Measurements from ENCODE around the gene RNF14. TPM values are rescaled to one million over a fixed set of nuclear protein-coding genes. Genes with fewer than 3 reads are reported as not detected.
A peak's percentile ranks its signal among the peaks of the same experiment; 100 is the strongest.

Gene RNF14
- total RNA-seq, 1 experiment from 2014 or later, result 20.5 TPM

DNA sequence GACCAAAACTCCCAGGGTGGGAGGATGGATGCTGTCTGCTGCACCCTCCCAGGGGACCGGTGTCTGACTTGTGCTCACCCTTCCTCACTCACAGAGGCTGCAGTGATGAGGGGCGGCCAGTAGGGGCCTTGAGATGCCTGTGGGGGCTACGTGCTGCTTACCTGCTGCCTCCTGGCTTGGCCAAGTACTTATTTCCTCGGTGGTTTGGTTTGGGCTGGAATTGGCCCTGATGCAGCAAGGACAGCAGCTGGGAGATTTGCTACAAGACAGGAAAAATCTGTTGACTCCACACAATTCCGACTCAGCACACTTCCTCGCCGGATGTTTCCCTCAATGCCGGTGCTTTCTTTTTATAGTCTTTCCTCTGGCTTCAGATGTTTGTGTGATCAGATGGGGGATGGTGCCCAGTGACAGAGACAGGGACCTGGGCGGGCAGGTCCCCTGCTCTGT, 17.5 kb upstream of the RNF14 start:
- Mint-ChIP-seq H3K4me3 (no peak overlapping the region), H3K27me3 (ENCODE audit: low read depth) (no peaks in the 10 kb centered on the region), H3K36me3 (no peaks in the 10 kb centered on the region), H3K9me3 (no peaks in the 10 kb centered on the region), H3K4me1 (peaks cover 12% of the 10 kb centered on the region), H3K27ac (no peak overlapping the region)
- ATAC-seq (peak; percentile 97), DNase-seq (ENCODE audit: low spot score) (peak; percentile 78)
- POLR2A ChIA-PET, result interaction anchor here (0.5 kb wide), 1 partner anchor 126 kb away, joined by 13 read pairs; no protein-coding TSS in a partner anchor
- CTCF ChIA-PET, result interaction anchor here (0.8 to 1.6 kb wide), 5 partner anchors 22 to 260 kb away, joined by 3 to 7 read pairs (median 4); no protein-coding TSS in a partner anchor
- TF ChIP-seq ZNF232 (CRISPR knock-in tag; IDR thresholded peaks at IDR 0.05) (no peak), KAT7 (CRISPR knock-in tag; IDR thresholded peaks at IDR 0.05; ENCODE audit: borderline replicate concordance) (no peak)
- TF ChIP-seq, protein P1, sequence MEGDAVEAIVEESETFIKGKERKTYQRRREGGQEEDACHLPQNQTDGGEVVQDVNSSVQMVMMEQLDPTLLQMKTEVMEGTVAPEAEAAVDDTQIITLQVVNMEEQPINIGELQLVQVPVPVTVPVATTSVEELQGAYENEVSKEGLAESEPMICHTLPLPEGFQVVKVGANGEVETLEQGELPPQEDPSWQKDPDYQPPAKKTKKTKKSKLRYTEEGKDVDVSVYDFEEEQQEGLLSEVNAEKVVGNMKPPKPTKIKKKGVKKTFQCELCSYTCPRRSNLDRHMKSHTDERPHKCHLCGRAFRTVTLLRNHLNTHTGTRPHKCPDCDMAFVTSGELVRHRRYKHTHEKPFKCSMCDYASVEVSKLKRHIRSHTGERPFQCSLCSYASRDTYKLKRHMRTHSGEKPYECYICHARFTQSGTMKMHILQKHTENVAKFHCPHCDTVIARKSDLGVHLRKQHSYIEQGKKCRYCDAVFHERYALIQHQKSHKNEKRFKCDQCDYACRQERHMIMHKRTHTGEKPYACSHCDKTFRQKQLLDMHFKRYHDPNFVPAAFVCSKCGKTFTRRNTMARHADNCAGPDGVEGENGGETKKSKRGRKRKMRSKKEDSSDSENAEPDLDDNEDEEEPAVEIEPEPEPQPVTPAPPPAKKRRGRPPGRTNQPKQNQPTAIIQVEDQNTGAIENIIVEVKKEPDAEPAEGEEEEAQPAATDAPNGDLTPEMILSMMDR (IDR thresholded peaks at IDR 0.05), result peak; percentile 80

DNA sequence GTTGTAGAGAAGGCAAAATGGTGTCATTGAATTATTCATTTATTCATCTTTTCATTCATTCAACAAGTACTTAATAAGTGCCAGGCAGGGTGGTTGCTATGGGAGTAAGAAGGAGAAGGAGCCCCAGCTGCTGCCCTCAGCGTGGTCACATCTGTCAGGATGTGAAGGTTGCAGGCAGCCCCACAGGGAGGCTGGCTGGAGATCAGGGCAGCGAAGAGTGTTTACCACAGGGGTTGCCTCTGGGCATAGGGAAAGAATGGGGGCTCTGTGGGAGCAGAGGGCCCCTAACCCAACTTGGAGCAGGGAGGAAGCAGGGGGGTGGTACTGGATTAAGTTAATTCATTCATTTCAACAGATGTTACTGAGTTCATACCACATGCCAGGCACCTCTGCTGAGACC, 16.9 kb upstream of the RNF14 start:
- POLR2A ChIA-PET, result interaction anchor here (0.5 kb wide), 1 partner anchor 127 kb away, joined by 13 read pairs; no protein-coding TSS in a partner anchor
- DNase-seq (ENCODE audit: low spot score) (no peak), ATAC-seq (no peak)
- Mint-ChIP-seq H3K4me1 (peaks cover 12% of the 10 kb centered on the region), H3K36me3 (no peaks in the 10 kb centered on the region), H3K4me3 (no peak overlapping the region), H3K27me3 (ENCODE audit: low read depth) (no peaks in the 10 kb centered on the region), H3K9me3 (no peaks in the 10 kb centered on the region), H3K27ac (no peak overlapping the region)
- CTCF ChIA-PET, result interaction anchor here (0.8 to 1.6 kb wide), 7 partner anchors 9 to 260 kb away, joined by 3 to 7 read pairs (median 4); no protein-coding TSS in a partner anchor
- TF ChIP-seq, protein P2, sequence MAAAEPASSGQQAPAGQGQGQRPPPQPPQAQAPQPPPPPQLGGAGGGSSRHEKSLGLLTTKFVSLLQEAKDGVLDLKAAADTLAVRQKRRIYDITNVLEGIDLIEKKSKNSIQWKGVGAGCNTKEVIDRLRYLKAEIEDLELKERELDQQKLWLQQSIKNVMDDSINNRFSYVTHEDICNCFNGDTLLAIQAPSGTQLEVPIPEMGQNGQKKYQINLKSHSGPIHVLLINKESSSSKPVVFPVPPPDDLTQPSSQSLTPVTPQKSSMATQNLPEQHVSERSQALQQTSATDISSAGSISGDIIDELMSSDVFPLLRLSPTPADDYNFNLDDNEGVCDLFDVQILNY (CRISPR knock-in tag; IDR thresholded peaks at IDR 0.05), result no peak
- TF ChIP-seq, protein P3, sequence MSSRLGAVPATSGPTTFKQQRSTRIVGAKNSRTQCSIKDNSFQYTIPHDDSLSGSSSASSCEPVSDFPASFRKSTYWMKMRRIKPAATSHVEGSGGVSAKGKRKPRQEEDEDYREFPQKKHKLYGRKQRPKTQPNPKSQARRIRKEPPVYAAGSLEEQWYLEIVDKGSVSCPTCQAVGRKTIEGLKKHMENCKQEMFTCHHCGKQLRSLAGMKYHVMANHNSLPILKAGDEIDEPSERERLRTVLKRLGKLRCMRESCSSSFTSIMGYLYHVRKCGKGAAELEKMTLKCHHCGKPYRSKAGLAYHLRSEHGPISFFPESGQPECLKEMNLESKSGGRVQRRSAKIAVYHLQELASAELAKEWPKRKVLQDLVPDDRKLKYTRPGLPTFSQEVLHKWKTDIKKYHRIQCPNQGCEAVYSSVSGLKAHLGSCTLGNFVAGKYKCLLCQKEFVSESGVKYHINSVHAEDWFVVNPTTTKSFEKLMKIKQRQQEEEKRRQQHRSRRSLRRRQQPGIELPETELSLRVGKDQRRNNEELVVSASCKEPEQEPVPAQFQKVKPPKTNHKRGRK (CRISPR knock-in tag; IDR thresholded peaks at IDR 0.05; ENCODE audit: borderline replicate concordance), result no peak
- TF ChIP-seq JAZF1 (CRISPR knock-in tag; IDR thresholded peaks at IDR 0.05), result no peak

DNA sequence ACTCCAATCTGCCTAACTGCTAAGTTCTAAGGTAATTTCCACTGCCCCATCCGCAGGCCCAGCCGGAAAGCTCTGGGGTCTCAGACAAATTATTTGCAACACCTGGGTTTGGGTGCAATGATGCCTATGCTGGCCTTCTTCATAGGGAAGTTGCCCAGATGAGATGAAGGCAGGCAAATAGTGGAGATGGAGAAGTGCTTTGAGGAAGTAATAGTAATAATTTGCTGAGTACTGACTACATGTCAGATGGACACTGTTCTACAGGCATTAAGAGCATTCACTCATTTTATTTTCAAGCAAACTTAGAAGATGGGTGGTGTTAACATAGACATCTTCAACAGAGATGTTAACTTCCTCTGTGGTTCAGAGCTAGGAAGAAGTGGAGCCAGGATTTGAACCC, 14.7 kb upstream of the RNF14 start:
- Mint-ChIP-seq H3K4me1 (peaks cover 31% of the 10 kb centered on the region), H3K4me3 (no peak overlapping the region), H3K27me3 (ENCODE audit: low read depth) (no peaks in the 10 kb centered on the region), H3K9me3 (no peaks in the 10 kb centered on the region), H3K27ac (no peak overlapping the region), H3K36me3 (no peaks in the 10 kb centered on the region)
- ChIA-PET POLR2A (no interaction called here), CTCF (interaction anchor here (1.4 to 1.7 kb wide), 2 partner anchors 15 to 142 kb away, joined by 4 to 8 read pairs; partner anchors contain the start of gene RNF14)
- ATAC-seq, result no peak
- DNase-seq (ENCODE audit: low spot score), result no peak
- TF ChIP-seq, protein P4, sequence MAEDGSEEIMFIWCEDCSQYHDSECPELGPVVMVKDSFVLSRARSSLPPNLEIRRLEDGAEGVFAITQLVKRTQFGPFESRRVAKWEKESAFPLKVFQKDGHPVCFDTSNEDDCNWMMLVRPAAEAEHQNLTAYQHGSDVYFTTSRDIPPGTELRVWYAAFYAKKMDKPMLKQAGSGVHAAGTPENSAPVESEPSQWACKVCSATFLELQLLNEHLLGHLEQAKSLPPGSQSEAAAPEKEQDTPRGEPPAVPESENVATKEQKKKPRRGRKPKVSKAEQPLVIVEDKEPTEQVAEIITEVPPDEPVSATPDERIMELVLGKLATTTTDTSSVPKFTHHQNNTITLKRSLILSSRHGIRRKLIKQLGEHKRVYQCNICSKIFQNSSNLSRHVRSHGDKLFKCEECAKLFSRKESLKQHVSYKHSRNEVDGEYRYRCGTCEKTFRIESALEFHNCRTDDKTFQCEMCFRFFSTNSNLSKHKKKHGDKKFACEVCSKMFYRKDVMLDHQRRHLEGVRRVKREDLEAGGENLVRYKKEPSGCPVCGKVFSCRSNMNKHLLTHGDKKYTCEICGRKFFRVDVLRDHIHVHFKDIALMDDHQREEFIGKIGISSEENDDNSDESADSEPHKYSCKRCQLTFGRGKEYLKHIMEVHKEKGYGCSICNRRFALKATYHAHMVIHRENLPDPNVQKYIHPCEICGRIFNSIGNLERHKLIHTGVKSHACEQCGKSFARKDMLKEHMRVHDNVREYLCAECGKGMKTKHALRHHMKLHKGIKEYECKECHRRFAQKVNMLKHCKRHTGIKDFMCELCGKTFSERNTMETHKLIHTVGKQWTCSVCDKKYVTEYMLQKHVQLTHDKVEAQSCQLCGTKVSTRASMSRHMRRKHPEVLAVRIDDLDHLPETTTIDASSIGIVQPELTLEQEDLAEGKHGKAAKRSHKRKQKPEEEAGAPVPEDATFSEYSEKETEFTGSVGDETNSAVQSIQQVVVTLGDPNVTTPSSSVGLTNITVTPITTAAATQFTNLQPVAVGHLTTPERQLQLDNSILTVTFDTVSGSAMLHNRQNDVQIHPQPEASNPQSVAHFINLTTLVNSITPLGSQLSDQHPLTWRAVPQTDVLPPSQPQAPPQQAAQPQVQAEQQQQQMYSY (CRISPR knock-in tag; IDR thresholded peaks at IDR 0.05), result no peak
- no peak for TF ChIP-seq ZNF138 (CRISPR knock-in tag; conservative IDR thresholded peaks at IDR 0.05)
- TF ChIP-seq TEAD4 (CRISPR knock-in tag; IDR thresholded peaks at IDR 0.05), result no peak
- no peak for TF ChIP-seq CREB1 (CRISPR knock-in tag; IDR thresholded peaks at IDR 0.05)
- no peak for TF ChIP-seq CREM (CRISPR knock-in tag; IDR thresholded peaks at IDR 0.05)
- TF ChIP-seq ZNF232 (CRISPR knock-in tag; IDR thresholded peaks at IDR 0.05), result no peak
- no peak for TF ChIP-seq GTF2I (CRISPR knock-in tag; conservative IDR thresholded peaks at IDR 0.05)
- TF ChIP-seq, protein P5, sequence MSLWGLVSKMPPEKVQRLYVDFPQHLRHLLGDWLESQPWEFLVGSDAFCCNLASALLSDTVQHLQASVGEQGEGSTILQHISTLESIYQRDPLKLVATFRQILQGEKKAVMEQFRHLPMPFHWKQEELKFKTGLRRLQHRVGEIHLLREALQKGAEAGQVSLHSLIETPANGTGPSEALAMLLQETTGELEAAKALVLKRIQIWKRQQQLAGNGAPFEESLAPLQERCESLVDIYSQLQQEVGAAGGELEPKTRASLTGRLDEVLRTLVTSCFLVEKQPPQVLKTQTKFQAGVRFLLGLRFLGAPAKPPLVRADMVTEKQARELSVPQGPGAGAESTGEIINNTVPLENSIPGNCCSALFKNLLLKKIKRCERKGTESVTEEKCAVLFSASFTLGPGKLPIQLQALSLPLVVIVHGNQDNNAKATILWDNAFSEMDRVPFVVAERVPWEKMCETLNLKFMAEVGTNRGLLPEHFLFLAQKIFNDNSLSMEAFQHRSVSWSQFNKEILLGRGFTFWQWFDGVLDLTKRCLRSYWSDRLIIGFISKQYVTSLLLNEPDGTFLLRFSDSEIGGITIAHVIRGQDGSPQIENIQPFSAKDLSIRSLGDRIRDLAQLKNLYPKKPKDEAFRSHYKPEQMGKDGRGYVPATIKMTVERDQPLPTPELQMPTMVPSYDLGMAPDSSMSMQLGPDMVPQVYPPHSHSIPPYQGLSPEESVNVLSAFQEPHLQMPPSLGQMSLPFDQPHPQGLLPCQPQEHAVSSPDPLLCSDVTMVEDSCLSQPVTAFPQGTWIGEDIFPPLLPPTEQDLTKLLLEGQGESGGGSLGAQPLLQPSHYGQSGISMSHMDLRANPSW (CRISPR knock-in tag; conservative IDR thresholded peaks at IDR 0.05; ENCODE audit: low read depth), result no peak
- no peak for TF ChIP-seq FOXK1 (CRISPR knock-in tag; IDR thresholded peaks at IDR 0.05)
- no peak for TF ChIP-seq RELA (CRISPR knock-in tag; IDR thresholded peaks at IDR 0.05; ENCODE audit: borderline replicate concordance)
- no peak for TF ChIP-seq GRHL2 (CRISPR knock-in tag; IDR thresholded peaks at IDR 0.05; ENCODE audit: insufficient replicate concordance, severe bottlenecking)
- TF ChIP-seq ELF4 (CRISPR knock-in tag; IDR thresholded peaks at IDR 0.05; ENCODE audit: low read depth), result no peak
- TF ChIP-seq, protein P6, sequence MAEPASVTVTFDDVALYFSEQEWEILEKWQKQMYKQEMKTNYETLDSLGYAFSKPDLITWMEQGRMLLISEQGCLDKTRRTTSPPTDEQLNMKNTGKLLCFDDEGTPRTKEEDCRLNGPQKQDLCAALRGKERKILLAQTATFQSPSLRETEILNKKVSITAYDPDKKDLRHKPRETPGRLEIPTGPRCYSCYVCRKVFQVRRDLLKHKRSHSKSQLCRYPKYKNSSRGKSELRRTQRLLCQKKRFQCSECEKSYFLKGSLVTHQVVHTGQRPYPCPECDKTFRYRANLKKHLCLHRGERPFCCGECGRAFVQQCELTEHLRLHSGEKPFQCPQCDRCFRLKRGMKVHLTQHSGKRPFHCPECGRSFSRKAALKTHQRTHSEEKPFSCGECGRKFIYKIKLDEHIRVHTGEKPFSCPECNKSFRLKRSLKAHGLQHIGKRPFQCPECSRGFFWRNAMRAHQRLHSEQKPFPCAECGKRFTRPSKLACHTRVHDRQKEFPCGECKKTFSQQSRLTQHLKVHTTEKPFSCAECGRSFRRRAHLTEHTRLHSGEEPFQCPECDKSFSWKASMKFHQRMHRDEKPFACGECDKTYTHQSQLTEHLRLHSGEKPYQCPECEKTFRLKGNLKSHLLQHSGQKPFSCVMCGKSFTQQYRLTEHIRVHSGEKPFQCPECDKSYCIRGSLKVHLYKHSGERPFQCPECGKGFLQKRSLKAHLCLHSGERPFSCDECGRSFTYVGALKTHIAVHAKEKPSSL (CRISPR knock-in tag; conservative IDR thresholded peaks at IDR 0.05), result no peak
